H1 (cell line): ENCODE data around the gene RBM20. TPM values are rescaled to one million over a fixed set of nuclear protein-coding genes. Genes with fewer than 3 reads are reported as not detected.

Experiments used
- ATF2 ChIP-seq: IDR thresholded peaks from 2 replicates; pipeline ENCODE4 v1.6.1; 2012; ENCODE audit warnings: low read length, inconsistent platforms
- polyA plus RNA-seq, 7 experiments: library from polyadenylated mRNA; depleted of rRNA in 3 of 7; stranded (reverse) in 5 of 7; unstranded in 2 of 7; fragments of >200 nt in 5 of 7; fragments of 200-250 nt in 2 of 7; gene quantifications; 1 replicate in 5 of 7; 2 replicates in 1 of 7; 4 replicates in 1 of 7; pipeline versions ENCODE4 v1.2.1 to v1.2.3, GENCODE V29; 2011 to 2013; ENCODE audit warnings: missing spikeins in 2 of 7, mixed read lengths in 2 of 7
- total RNA-seq: library from RNA; stranded (reverse); fragmentation: NEBNext Ultra II Directional; extraction: Animal tissue kit (Norgen Biotek cat#: 25700); gene quantifications from 2 replicates; pipeline ENCODE4 v1.2.1, GENCODE V29; 2021

The RBM20 gene
- total and polyA plus RNA-seq, 2 of the 8 experiments (the other 6 are each of a cell fraction or from before 2014, with no cell fraction given): 0.05 to 0.63 TPM

GRCh38 chr10:110711382-110711781 is 67.2 kb downstream of the RBM20 start (continued):
- TF ChIP-seq ATF2: no peak
